GM23338 (cell line): Measurements from ENCODE around the gene FIGN. TPM values are rescaled to one million over a fixed set of nuclear protein-coding genes. Genes with fewer than 3 reads are reported as not detected.

ENCODE experiments used
- ATAC-seq: fragments of 200-7000 bp; cut with Tn5 transposase; 3 replicates; pipeline ENCODE4 v1.9.1; 2020
- DNase-seq: peaks from one replicate; pipeline ENCODE4 v3.0.0-alpha.2; 2015; ENCODE audit warnings: low spot score
- H2AFZ ChIP-seq: fragments of 200-600 bp; sonication (generic); 2 replicates; pipeline ENCODE4 v1.8.0; 2016; ENCODE audit warnings: antibody characterized with exemption, mild to moderate bottlenecking, moderate library complexity
- H3F3A ChIP-seq: fragments of 200-600 bp; sonication (generic); replicated peaks from 2 replicates; pipeline ENCODE4 v1.8.0; 2017; ENCODE audit warnings: antibody characterized with exemption, mixed run types, low read depth
- H3K27ac ChIP-seq: fragments of 200-600 bp; sonication (generic); 2 replicates; pipeline ENCODE4 v1.6.1; 2016; ENCODE audit warnings: low read depth
- H3K27me3 ChIP-seq: fragments of 200-600 bp; sonication (generic); 2 replicates; pipeline ENCODE4 v1.8.0; 2016; ENCODE audit warnings: mild to moderate bottlenecking, mixed run types, moderate library complexity; ENCODE audit not compliant: insufficient read depth
- H3K36me3 ChIP-seq: fragments of 200-600 bp; sonication (generic); 2 replicates; pipeline ENCODE4 v1.8.0; 2016; ENCODE audit warnings: mild to moderate bottlenecking; ENCODE audit not compliant: insufficient read depth
- H3K4me1 ChIP-seq: fragments of 200-600 bp; sonication (generic); 2 replicates; pipeline ENCODE4 v1.8.0; 2016; ENCODE audit warnings: mild to moderate bottlenecking, moderate library complexity; ENCODE audit not compliant: insufficient read depth
- H3K4me2 ChIP-seq: fragments of 200-600 bp; sonication (generic); 2 replicates; pipeline ENCODE4 v1.7.1; 2017; ENCODE audit warnings: mixed run types
- H3K4me3 ChIP-seq: fragments of 200-600 bp; sonication (generic); 2 replicates; pipeline ENCODE4 v1.6.1; 2016; ENCODE audit warnings: mixed run types
- H3K79me2 ChIP-seq: fragments of 200-600 bp; sonication (generic); replicated peaks from 2 replicates; pipeline ENCODE4 v1.8.0; 2017; ENCODE audit warnings: mild to moderate bottlenecking; ENCODE audit not compliant: insufficient read depth
- H3K9me2 ChIP-seq: fragments of 200-600 bp; sonication (generic); 2 replicates; pipeline ENCODE4 v1.8.0; 2017; ENCODE audit not compliant: insufficient read depth
- H4K20me1 ChIP-seq: fragments of 200-600 bp; sonication (generic); replicated peaks from 2 replicates; pipeline ENCODE4 v1.8.0; 2017; ENCODE audit warnings: mild to moderate bottlenecking; ENCODE audit not compliant: insufficient read depth
- H3K27ac Mint-ChIP-seq: 2 replicates; pipeline ENCODE4 v1.8.0; 2020; ENCODE audit warnings: inconsistent platforms, mild to moderate bottlenecking, moderate library complexity, mixed read lengths
- H3K27me3 Mint-ChIP-seq: 3 replicates; pipeline ENCODE4 v1.8.0; 2022; ENCODE audit warnings: low read depth, mild to moderate bottlenecking, moderate library complexity, mixed read lengths, inconsistent platforms; ENCODE audit not compliant: insufficient read depth, poor library complexity
- H3K36me3 Mint-ChIP-seq: 3 replicates; pipeline ENCODE4 v1.8.0; 2021; ENCODE audit warnings: low read depth, mild to moderate bottlenecking, inconsistent platforms, moderate library complexity, mixed read lengths
- H3K4me1 Mint-ChIP-seq: 3 replicates; pipeline ENCODE4 v1.8.0; 2020; ENCODE audit warnings: mild to moderate bottlenecking, inconsistent platforms, mixed read lengths
- H3K4me3 Mint-ChIP-seq: 3 replicates; pipeline ENCODE4 v1.8.0; 2021; ENCODE audit warnings: moderate library complexity, mild to moderate bottlenecking, inconsistent platforms, mixed read lengths
- H3K9me3 Mint-ChIP-seq: 3 replicates; pipeline ENCODE4 v1.8.0; 2020; ENCODE audit warnings: moderate library complexity, mild to moderate bottlenecking, inconsistent platforms, mixed read lengths
- CTCF ChIP-seq, 2 experiments: fragments of 200-600 bp in 1 of 2; sonication (generic) in 1 of 2; conservative IDR thresholded peaks; 2 replicates each; pipeline versions ENCODE4 v1.5.1 to v1.6.1; 2016 to 2017; ENCODE audit warnings: antibody characterized with exemption in 2 of 2, low read depth in 2 of 2, mild to moderate bottlenecking in 2 of 2, moderate library complexity in 1 of 2
- EZH2 ChIP-seq: fragments of 200-600 bp; sonication (generic); IDR thresholded peaks from one replicate; pipeline ENCODE4 v1.8.0; 2017; ENCODE audit warnings: antibody characterized with exemption, mild to moderate bottlenecking, low read depth; ENCODE audit not compliant: unreplicated experiment
- EZH2phosphoT487 ChIP-seq: fragments of 200-600 bp; sonication (generic); IDR thresholded peaks from one replicate; pipeline ENCODE4 v1.8.1; 2018; ENCODE audit warnings: antibody characterized with exemption; ENCODE audit not compliant: unreplicated experiment
- POLR2AphosphoS5 ChIP-seq: IDR thresholded peaks from 2 replicates; pipeline ENCODE4 v1.6.1; 2016; ENCODE audit warnings: antibody characterized with exemption, low read depth
- ZNF114 ChIP-seq: fragments of 250-450 bp; sonication (Bioruptor Pico); IDR thresholded peaks from 2 replicates; pipeline ENCODE4 v1.5.0; 2020; ENCODE audit warnings: mild to moderate bottlenecking, moderate library complexity
- ZNF462 ChIP-seq: fragments of 250-450 bp; sonication (Bioruptor Pico); IDR thresholded peaks from 2 replicates; pipeline ENCODE4 v1.5.0; 2020; ENCODE audit warnings: mild to moderate bottlenecking, moderate library complexity
- polyA plus RNA-seq: library from polyadenylated mRNA; unstranded; fragments of >200 nt; fragmentation: Nextera tagmentation; extraction: Ambion mirVana; gene quantifications from 2 replicates; pipeline ENCODE4 v1.2.1, GENCODE V29; 2016
- total RNA-seq: library from RNA; depleted of rRNA; stranded (reverse); fragments of >200 nt; shearing (Covaris generic); gene quantifications from 2 replicates; pipeline ENCODE4 v1.2.3, GENCODE V29; 2014
- TF ChIP-seq, protein P1 (sequence below): IDR thresholded peaks from 2 replicates; pipeline ENCODE4 v1.6.1; 2016; ENCODE audit warnings: antibody characterized with exemption

Gene FIGN
- total and polyA plus RNA-seq, 2 experiments from 2014 or later: 17.2 to 23.6 TPM

DNA sequence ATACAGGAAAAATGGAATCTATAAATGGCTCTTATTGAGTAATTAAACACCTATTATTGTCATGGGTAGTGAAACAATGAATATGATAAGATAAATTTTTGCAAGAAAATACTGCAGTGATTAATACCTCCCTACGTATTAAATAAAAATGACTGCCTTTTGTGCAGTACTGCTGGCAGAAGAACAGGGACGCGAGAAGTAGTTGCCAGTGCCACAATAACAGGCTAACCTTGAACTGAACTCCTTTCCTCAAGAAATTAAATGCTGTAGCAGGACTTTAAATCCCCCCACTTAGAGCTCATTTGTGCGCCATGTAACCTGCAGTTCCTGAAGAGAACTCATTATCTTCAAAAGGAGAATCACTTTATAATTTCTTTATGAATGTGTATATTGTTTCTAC, 24.6 kb downstream of the FIGN start:
- no peak overlapping the region for H3K4me3 Mint-ChIP-seq
- Histone ChIP-seq H4K20me1 (peaks cover 6% of the 10 kb centered on the region; the same call in 1 of the 2 replicates), H3K79me2 (peaks cover 89% of the 10 kb centered on the region), H3K4me2 (no peak overlapping the region), H2AFZ (no peak overlapping the region), H3K27me3 (no peaks in the 10 kb centered on the region), H3K4me3 (no peak overlapping the region), H3K4me1 (peaks cover 47% of the 10 kb centered on the region), H3K9me2 (no peaks in the 10 kb centered on the region), H3F3A (no peaks in the 10 kb centered on the region), H3K27ac (no peak overlapping the region), H3K36me3 (no peaks in the 10 kb centered on the region)
- H3K36me3 Mint-ChIP-seq: no peaks in the 10 kb centered on the region
- H3K27ac Mint-ChIP-seq: no peak overlapping the region
- no peak for TF ChIP-seq CTCF (conservative IDR thresholded peaks at IDR 0.05; ENCODE audit: low read depth in 2 of 2)
- TF ChIP-seq, protein P1, sequence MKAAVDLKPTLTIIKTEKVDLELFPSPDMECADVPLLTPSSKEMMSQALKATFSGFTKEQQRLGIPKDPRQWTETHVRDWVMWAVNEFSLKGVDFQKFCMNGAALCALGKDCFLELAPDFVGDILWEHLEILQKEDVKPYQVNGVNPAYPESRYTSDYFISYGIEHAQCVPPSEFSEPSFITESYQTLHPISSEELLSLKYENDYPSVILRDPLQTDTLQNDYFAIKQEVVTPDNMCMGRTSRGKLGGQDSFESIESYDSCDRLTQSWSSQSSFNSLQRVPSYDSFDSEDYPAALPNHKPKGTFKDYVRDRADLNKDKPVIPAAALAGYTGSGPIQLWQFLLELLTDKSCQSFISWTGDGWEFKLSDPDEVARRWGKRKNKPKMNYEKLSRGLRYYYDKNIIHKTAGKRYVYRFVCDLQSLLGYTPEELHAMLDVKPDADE: no peak
- TF ChIP-seq EZH2: no peak
- no peak for TF ChIP-seq EZH2phosphoT487
- TF ChIP-seq ZNF462 (CRISPR knock-in tag): no peak
- TF ChIP-seq ZNF114 (CRISPR knock-in tag): no peak
- no peak for TF ChIP-seq POLR2AphosphoS5
- DNase-seq: no peak
- ATAC-seq: no peak
- H3K27me3 Mint-ChIP-seq: peaks cover 1% of the 10 kb centered on the region
- H3K4me1 Mint-ChIP-seq: peaks cover 46% of the 10 kb centered on the region
- no peaks in the 10 kb centered on the region for H3K9me3 Mint-ChIP-seq
